ENCODE results near the gene ARMC2.

- TF ChIP-seq CTCF (conservative IDR thresholded peaks at IDR 0.05; ENCODE audit: low read depth, low read length), result no peak
- no peak for TF ChIP-seq EZH2phosphoT487 (IDR thresholded peaks at IDR 0.05; ENCODE audit: borderline replicate concordance, low read length)
Observed at GRCh38 chr6:108873971-108874370, 25.7 kb downstream of the ARMC2 start.
